Gastroesophageal sphincter (tissue), 4 donors: ENCODE data around the gene STEAP1B. TPM values are rescaled to one million over a fixed set of nuclear protein-coding genes. Genes with fewer than 3 reads are reported as not detected.

Experiments
- ATAC-seq: fragments of 150-250 bp; one replicate; pipeline ENCODE4 v1.9.1; 2016; ENCODE audit warnings: mild to moderate bottlenecking, moderate library complexity
- H3K27ac ChIP-seq, 4 donors: fragments of 200-600 bp; sonication (generic) in 3 of 4; 1 replicate in 3 of 4; 2 replicates in 1 of 4; pipeline ENCODE4 v1.5.1; 2016 to 2019
- H3K27me3 ChIP-seq: fragments of 200-600 bp; sonication (generic); one replicate; pipeline ENCODE4 v1.5.1; 2019
- H3K36me3 ChIP-seq, 2 donors: fragments of 200-600 bp; sonication (generic); one replicate each; pipeline ENCODE4 v1.5.1; 2019; ENCODE audit warnings: control low read depth in 1 of 2
- H3K4me1 ChIP-seq, 3 donors: fragments of 200-600 bp; sonication (generic); 1 replicate in 2 of 3; 2 replicates in 1 of 3; pipeline ENCODE4 v1.5.1; 2016 to 2019; ENCODE audit warnings: control low read depth in 2 of 3
- H3K4me3 ChIP-seq, 2 donors: fragments of 200-600 bp; sonication (generic); one replicate each; pipeline ENCODE4 v1.5.1; 2019; ENCODE audit warnings: mild to moderate bottlenecking in 1 of 2, moderate library complexity in 1 of 2
- H3K9me3 ChIP-seq, 3 donors: fragments of 200-600 bp; sonication (generic); one replicate each; pipeline ENCODE4 v1.5.1; 2017 to 2019; ENCODE audit warnings: control low read depth in 2 of 3
- EP300 ChIP-seq: sonication (generic); formaldehyde crosslinking; IDR thresholded peaks from one replicate; pipeline ENCODE4 v1.6.1; 2017; ENCODE audit warnings: antibody characterized with exemption, mild to moderate bottlenecking
- POLR2A ChIP-seq, 2 donors: fragments of 450-650 bp; IDR thresholded peaks; one replicate each; pipeline ENCODE4 v1.6.1; 2017; ENCODE audit warnings: antibody characterized with exemption in 2 of 2, mild to moderate bottlenecking in 2 of 2, moderate library complexity in 1 of 2
- POLR2AphosphoS5 ChIP-seq: sonication (generic); formaldehyde crosslinking; IDR thresholded peaks from one replicate; pipeline ENCODE4 v1.6.1; 2017; ENCODE audit warnings: antibody characterized with exemption
- WGBS, 2 donors: methylation state at CpG; one replicate each; pipeline ENCODE4 v1.1.5; 2018; ENCODE audit warnings: low coverage in 1 of 2; 5-methylcytosine and 5-hydroxymethylcytosine counted together
- total RNA-seq, 4 donors: library from RNA; depleted of rRNA; stranded (reverse); fragments of >200 nt; gene quantifications; one replicate each; pipeline ENCODE4 v1.1.0, GENCODE V29; 2016
- TF ChIP-seq, protein P1 (sequence below), 4 experiments: fragments of 200-600 bp in 2 of 4; fragments of 450-650 bp in 2 of 4; sonication (generic) in 1 of 4; IDR thresholded peaks; one replicate each; pipeline ENCODE4 v1.5.1; 2017 to 2019; ENCODE audit warnings: antibody characterized with exemption in 4 of 4, mild to moderate bottlenecking in 2 of 4, moderate library complexity in 2 of 4

The STEAP1B gene
- total RNA-seq, 4 donors from 2014 or later = 0.66 to 2.8 (median 0.67) TPM; not detected in 1

DNA sequence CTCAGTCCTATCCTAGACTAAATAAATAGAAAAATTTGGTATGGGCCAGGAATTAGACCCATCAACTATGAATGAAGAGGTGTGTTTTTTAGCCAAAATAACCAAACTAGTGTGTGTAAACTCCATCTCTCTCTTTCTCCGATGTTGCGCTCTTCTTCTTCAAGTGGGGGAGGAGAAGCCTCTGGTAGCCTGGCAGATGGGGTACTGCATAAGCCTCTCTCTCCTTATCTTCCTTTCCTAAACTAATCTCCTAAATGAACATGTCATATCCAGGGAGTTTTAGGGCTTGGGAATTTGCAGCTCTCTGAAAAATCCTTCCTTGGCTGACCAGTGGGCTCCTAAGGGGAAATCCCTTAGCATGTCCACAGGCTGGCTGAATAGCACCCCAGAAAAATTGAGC is 86.8 kb downstream of the STEAP1B start:
- H3K27me3 ChIP-seq = no peaks in the 10 kb centered on the region
- H3K9me3 ChIP-seq = no peaks in the 10 kb centered on the region
- H3K4me1 ChIP-seq = no peaks in the 10 kb centered on the region
- ATAC-seq = no peak
- H3K4me3 ChIP-seq = no peak overlapping the region
- WGBS, 2 donors = 92 to 94% methylated on average over 2 of the region's 2 CpGs
- TF ChIP-seq POLR2AphosphoS5 (no peak), EP300 (no peak), POLR2A (IDR thresholded peaks at IDR 0.05) (no peak)
- TF ChIP-seq, protein P1, sequence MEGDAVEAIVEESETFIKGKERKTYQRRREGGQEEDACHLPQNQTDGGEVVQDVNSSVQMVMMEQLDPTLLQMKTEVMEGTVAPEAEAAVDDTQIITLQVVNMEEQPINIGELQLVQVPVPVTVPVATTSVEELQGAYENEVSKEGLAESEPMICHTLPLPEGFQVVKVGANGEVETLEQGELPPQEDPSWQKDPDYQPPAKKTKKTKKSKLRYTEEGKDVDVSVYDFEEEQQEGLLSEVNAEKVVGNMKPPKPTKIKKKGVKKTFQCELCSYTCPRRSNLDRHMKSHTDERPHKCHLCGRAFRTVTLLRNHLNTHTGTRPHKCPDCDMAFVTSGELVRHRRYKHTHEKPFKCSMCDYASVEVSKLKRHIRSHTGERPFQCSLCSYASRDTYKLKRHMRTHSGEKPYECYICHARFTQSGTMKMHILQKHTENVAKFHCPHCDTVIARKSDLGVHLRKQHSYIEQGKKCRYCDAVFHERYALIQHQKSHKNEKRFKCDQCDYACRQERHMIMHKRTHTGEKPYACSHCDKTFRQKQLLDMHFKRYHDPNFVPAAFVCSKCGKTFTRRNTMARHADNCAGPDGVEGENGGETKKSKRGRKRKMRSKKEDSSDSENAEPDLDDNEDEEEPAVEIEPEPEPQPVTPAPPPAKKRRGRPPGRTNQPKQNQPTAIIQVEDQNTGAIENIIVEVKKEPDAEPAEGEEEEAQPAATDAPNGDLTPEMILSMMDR (IDR thresholded peaks at IDR 0.05) = no peak
- H3K36me3 ChIP-seq = no peaks in the 10 kb centered on the region
- no peak overlapping the region for H3K27ac ChIP-seq

DNA sequence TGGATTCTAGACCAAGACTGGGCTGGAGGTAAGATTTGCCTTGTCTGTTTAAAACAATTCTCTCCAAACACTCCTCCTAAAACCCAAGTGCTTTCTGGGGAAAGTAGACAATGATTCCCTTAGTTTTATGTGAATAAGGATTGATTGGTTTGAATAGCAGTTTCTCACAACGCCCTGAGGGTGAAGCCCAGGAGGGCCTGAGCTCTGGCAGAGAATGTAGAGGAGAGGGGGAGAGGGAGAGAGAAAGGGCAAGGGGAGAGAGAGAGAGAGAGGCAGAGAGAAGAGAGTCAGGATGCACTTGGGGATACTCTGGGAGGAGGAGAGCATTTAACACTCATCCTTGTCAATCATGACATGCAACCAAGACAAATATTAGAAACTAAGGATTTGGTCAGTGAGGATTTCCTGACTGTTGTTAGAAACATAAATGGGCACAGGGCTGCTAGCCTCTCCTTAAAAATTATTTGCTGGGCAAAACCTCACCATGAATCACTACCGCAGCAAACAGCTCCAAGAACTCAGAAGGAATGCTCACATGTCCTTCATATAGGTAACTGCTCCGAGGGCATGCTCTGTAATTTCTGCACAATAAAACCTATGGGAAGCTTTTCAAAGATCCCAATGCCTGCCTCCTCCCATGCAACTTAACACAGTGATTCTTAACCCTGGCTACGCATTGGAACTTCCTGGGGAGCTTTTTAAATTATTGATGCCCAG is 87.9 kb downstream of the STEAP1B start:
- ATAC-seq = no peak
- no peaks in the 10 kb centered on the region for H3K27me3 ChIP-seq
- H3K36me3 ChIP-seq = no peaks in the 10 kb centered on the region
- H3K4me1 ChIP-seq = no peaks in the 10 kb centered on the region
- 90% methylated on average over 3 of the region's 4 CpGs; no CpG with 5 or more reads in 1 of the 2 donors for WGBS, 2 donors
- no peaks in the 10 kb centered on the region for H3K9me3 ChIP-seq
- TF ChIP-seq, protein P1 (IDR thresholded peaks at IDR 0.05) = no peak
- no peak for TF ChIP-seq EP300
- TF ChIP-seq POLR2A (IDR thresholded peaks at IDR 0.05) = no peak
- no peak for TF ChIP-seq POLR2AphosphoS5
- H3K4me3 ChIP-seq = no peak overlapping the region
- H3K27ac ChIP-seq = no peak overlapping the region

DNA sequence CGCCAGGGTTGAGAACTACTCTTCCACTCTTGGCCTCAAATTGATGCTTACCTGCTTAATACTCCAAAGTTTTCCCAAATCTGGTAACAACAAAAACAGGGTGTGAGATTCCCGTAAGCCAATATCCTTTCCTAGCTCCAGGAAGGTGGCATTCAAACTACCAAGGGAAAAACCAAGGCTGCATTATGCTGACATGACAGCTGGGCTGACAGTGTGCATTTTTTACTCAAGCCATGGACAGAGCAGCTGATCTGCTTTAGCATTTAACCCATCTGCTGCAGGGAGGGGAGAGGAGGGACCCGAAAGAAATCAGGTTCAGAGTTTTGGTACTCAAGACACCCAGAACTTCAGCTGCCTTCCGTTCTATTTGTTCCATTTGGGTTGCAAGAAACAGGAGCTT is 93.3 kb downstream of the STEAP1B start:
- no peak for ATAC-seq
- H3K4me1 ChIP-seq = no peaks in the 10 kb centered on the region
- TF ChIP-seq POLR2AphosphoS5 (no peak), POLR2A (IDR thresholded peaks at IDR 0.05) (no peak), EP300 (no peak)
- TF ChIP-seq, protein P1 (IDR thresholded peaks at IDR 0.05) = no peak
- H3K36me3 ChIP-seq = no peaks in the 10 kb centered on the region
- no peak overlapping the region for H3K27ac ChIP-seq
- H3K27me3 ChIP-seq = no peaks in the 10 kb centered on the region
- no peak overlapping the region for H3K4me3 ChIP-seq
- no peaks in the 10 kb centered on the region for H3K9me3 ChIP-seq
- 79 to 100% methylated on average over 1 to 2 of the region's 4 CpGs for WGBS, 2 donors

DNA sequence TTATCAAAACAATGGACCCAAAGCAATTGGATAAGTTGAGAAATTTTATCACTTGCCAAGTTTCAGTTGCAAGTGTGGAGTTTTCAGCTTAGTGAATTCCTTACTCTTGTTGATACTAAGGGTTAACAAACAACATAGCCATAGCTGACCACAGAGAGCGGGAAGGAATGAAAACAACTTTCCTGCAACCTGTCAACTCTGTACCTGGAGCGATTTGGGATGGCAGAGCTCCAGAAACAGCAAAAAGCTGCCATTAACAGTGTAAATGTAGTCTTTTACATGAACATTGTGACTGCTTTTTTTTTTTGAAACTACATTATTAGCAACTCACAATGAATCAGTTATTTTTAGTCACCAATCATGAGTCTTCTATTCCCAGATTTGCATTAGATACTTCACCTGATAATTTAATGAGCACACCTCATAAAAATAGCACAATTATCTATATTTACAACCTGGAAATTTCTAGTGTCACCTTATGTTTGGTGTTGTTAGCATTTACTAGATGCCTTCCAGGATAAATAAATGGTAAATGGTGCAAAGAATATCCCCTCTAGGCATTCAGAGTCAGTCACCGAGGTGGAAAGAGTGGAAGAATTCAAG is 95.5 kb downstream of the STEAP1B start:
- no peaks in the 10 kb centered on the region for H3K9me3 ChIP-seq
- ATAC-seq = no peak
- H3K27ac ChIP-seq = no peak overlapping the region
- WGBS, 2 donors = 45 to 86% methylated on average over 3 of the region's 3 CpGs
- H3K27me3 ChIP-seq = no peaks in the 10 kb centered on the region
- TF ChIP-seq POLR2A (IDR thresholded peaks at IDR 0.05) (no peak), EP300 (no peak), POLR2AphosphoS5 (no peak)
- TF ChIP-seq, protein P1 (IDR thresholded peaks at IDR 0.05) = no peak
- H3K36me3 ChIP-seq = no peaks in the 10 kb centered on the region
- H3K4me3 ChIP-seq = no peak overlapping the region
- no peaks in the 10 kb centered on the region for H3K4me1 ChIP-seq

DNA sequence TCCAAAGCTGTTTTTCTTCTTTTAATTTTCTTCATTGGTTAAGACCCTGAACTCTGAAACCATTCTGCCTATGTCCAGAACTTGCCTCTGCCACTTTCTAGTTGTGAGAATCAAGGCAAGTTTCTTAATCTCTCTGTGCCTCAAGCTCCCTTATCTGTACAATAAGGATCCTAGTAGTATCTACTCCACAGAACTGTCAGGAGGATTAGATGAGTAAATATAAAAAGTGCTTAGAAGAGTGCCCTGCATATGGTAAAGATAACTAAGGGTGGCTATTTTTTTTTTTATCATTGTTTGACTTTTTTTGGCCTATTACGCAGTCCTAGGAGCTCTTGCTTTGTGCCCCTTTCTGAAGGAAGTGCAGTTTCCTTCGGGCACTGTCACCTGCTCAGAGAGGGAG is 96.6 kb downstream of the STEAP1B start:
- Histone ChIP-seq H3K27me3 (no peaks in the 10 kb centered on the region), H3K4me1 (no peaks in the 10 kb centered on the region), H3K9me3 (no peaks in the 10 kb centered on the region), H3K36me3 (no peaks in the 10 kb centered on the region), H3K4me3 (no peak overlapping the region), H3K27ac (no peak overlapping the region)
- TF ChIP-seq POLR2A (IDR thresholded peaks at IDR 0.05) = no peak
- TF ChIP-seq POLR2AphosphoS5 = no peak
- TF ChIP-seq, protein P1 (IDR thresholded peaks at IDR 0.05) = no peak
- TF ChIP-seq EP300 = no peak
- 96% methylated on average over 2 of the region's 2 CpGs; no CpG with 5 or more reads in 1 of the 2 donors for WGBS, 2 donors
- ATAC-seq = no peak
